Loucy (cell line): ENCODE results near the gene MAN2A2.

Experiments
- H2AFZ ChIP-seq: fragments of 200-600 bp; sonication (generic); 2 replicates; pipeline ENCODE4 v1.6.0; 2016; ENCODE audit warnings: antibody characterized with exemption, mild to moderate bottlenecking, low read length, moderate library complexity
- H3F3A ChIP-seq: fragments of 200-600 bp; 2 replicates; pipeline ENCODE4 v1.6.0; 2016; ENCODE audit warnings: antibody characterized with exemption, low read depth, mild to moderate bottlenecking
- H3K27me3 ChIP-seq: fragments of 200-600 bp; sonication (generic); 2 replicates; pipeline ENCODE4 v1.6.1; 2014; ENCODE audit warnings: low read length, mild to moderate bottlenecking; ENCODE audit not compliant: insufficient read depth, poor library complexity, severe bottlenecking
- H3K36me3 ChIP-seq: fragments of 200-600 bp; sonication (generic); 2 replicates; pipeline ENCODE4 v1.6.1; 2016; ENCODE audit warnings: low read length; ENCODE audit not compliant: insufficient read depth
- H3K4me1 ChIP-seq: fragments of 200-600 bp; sonication (generic); 2 replicates; pipeline ENCODE4 v1.5.1; 2014; ENCODE audit warnings: low read length, mild to moderate bottlenecking; ENCODE audit not compliant: insufficient read depth, poor library complexity, severe bottlenecking
- H3K4me2 ChIP-seq: fragments of 200-600 bp; sonication (generic); 2 replicates; pipeline ENCODE4 v1.6.0; 2014; ENCODE audit warnings: antibody characterized with exemption, low read length, low read depth, mild to moderate bottlenecking; ENCODE audit not compliant: poor library complexity, severe bottlenecking
- H3K4me3 ChIP-seq: fragments of 200-600 bp; sonication (generic); 2 replicates; pipeline ENCODE4 v1.5.1; 2014; ENCODE audit warnings: low read length, mild to moderate bottlenecking, mixed read lengths; ENCODE audit not compliant: poor library complexity, severe bottlenecking
- H3K79me2 ChIP-seq: fragments of 200-600 bp; sonication (generic); 2 replicates; pipeline ENCODE4 v1.6.1; 2014; ENCODE audit warnings: low read length; ENCODE audit not compliant: insufficient read depth
- H3K9ac ChIP-seq: fragments of 200-600 bp; sonication (generic); 2 replicates; pipeline ENCODE4 v1.6.0; 2014; ENCODE audit warnings: mild to moderate bottlenecking, low read depth, low read length, moderate library complexity; ENCODE audit not compliant: poor library complexity, severe bottlenecking
- H3K9me2 ChIP-seq: fragments of 200-600 bp; sonication (generic); replicated peaks from 2 replicates; pipeline ENCODE4 v1.6.1; 2016; ENCODE audit warnings: low read depth, low read length, mixed read lengths
- H3K9me3 ChIP-seq: fragments of 200-600 bp; sonication (generic); 2 replicates; pipeline ENCODE4 v1.6.1; 2014; ENCODE audit warnings: mild to moderate bottlenecking, antibody characterized with exemption, low read length, low read depth; ENCODE audit not compliant: insufficient read depth
- H4K20me1 ChIP-seq: fragments of 200-600 bp; sonication (generic); 2 replicates; pipeline ENCODE4 v1.6.0; 2014; ENCODE audit warnings: antibody characterized with exemption, low read length, mild to moderate bottlenecking; ENCODE audit not compliant: insufficient read depth, poor library complexity, severe bottlenecking
- EZH2phosphoT487 ChIP-seq: fragments of 200-600 bp; IDR thresholded peaks from 2 replicates; pipeline ENCODE4 v1.6.1; 2018; ENCODE audit warnings: antibody characterized with exemption, mild to moderate bottlenecking, moderate library complexity, borderline replicate concordance
- TF ChIP-seq, protein P1 (sequence below): fragments of 200-600 bp; sonication (generic); conservative IDR thresholded peaks from 2 replicates; pipeline ENCODE4 v1.5.1; 2014; ENCODE audit warnings: mild to moderate bottlenecking, antibody characterized with exemption, low read length

MAN2A2 gene

DNA sequence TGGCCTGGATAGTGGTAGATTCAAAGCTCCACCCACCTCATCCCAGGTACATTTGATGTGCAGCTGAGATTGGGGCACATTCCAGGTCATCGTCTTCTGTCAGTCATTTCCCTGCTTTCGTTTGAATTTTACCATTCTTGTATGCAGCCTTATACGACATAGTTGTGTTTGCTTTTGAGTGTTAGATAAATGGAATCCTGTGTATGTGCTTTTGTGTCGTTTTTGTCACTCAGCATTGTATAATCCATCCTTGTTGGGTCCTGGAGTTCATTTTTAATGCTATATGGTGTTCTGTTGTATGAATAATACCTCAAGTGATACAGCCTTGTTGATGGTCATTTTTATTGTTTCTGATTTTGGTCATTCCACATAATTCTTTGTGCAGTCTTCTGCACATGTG, 58.9 kb downstream of the MAN2A2 start:
- Histone ChIP-seq H3K4me2 (peak overlapping the region; percentile 2), H3K27me3 (no peaks in the 10 kb centered on the region), H3K9me3 (no peaks in the 10 kb centered on the region), H3K79me2 (peaks cover 29% of the 10 kb centered on the region), H3K9ac (no peak overlapping the region), H3K9me2 (no peaks in the 10 kb centered on the region), H3K4me3 (no peak overlapping the region), H3F3A (0 out of 2 replicates have a peak, but pooled peaks cover 2% of the 10 kb centered on the region), H2AFZ (no peak overlapping the region), H3K36me3 (peaks cover 52% of the 10 kb centered on the region; the same call in 1 of the 2 replicates), H4K20me1 (no peaks in the 10 kb centered on the region), H3K4me1 (peaks cover 1% of the 10 kb centered on the region)
- TF ChIP-seq, protein P1, sequence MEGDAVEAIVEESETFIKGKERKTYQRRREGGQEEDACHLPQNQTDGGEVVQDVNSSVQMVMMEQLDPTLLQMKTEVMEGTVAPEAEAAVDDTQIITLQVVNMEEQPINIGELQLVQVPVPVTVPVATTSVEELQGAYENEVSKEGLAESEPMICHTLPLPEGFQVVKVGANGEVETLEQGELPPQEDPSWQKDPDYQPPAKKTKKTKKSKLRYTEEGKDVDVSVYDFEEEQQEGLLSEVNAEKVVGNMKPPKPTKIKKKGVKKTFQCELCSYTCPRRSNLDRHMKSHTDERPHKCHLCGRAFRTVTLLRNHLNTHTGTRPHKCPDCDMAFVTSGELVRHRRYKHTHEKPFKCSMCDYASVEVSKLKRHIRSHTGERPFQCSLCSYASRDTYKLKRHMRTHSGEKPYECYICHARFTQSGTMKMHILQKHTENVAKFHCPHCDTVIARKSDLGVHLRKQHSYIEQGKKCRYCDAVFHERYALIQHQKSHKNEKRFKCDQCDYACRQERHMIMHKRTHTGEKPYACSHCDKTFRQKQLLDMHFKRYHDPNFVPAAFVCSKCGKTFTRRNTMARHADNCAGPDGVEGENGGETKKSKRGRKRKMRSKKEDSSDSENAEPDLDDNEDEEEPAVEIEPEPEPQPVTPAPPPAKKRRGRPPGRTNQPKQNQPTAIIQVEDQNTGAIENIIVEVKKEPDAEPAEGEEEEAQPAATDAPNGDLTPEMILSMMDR, result no peak
- no peak for TF ChIP-seq EZH2phosphoT487

DNA sequence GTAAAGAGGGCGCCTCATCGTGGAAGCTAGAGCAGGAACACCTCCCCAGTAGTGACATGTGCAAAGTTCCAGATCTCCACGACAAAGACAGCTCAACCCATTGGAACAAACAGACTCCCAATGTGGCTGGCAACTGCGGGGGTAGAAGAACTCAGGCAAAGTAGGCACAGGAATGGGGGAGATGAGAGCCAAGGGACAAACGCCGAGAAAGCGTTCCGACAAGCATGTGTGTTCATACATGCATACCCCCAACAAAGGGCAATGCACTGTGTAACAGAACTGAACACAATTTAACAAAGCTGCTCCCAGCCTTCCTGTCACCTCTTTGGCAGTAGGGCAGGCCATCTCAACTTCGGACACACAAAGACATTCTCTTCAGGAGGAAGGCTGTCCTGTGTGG, 63.2 kb downstream of the MAN2A2 start:
- Histone ChIP-seq H3K9ac (no peak overlapping the region), H3K4me1 (no peaks in the 10 kb centered on the region), H3K9me2 (no peaks in the 10 kb centered on the region), H3F3A (0 out of 2 replicates have a peak, but pooled peaks cover 2% of the 10 kb centered on the region), H3K27me3 (no peaks in the 10 kb centered on the region), H2AFZ (no peak overlapping the region), H3K4me2 (no peak overlapping the region), H3K4me3 (no peak overlapping the region), H3K79me2 (peaks cover 11% of the 10 kb centered on the region; the same call in 1 of the 2 replicates), H4K20me1 (peaks cover 5% of the 10 kb centered on the region), H3K9me3 (no peaks in the 10 kb centered on the region), H3K36me3 (peaks cover 75% of the 10 kb centered on the region)
- TF ChIP-seq, protein P1, result no peak
- TF ChIP-seq EZH2phosphoT487, result no peak

DNA sequence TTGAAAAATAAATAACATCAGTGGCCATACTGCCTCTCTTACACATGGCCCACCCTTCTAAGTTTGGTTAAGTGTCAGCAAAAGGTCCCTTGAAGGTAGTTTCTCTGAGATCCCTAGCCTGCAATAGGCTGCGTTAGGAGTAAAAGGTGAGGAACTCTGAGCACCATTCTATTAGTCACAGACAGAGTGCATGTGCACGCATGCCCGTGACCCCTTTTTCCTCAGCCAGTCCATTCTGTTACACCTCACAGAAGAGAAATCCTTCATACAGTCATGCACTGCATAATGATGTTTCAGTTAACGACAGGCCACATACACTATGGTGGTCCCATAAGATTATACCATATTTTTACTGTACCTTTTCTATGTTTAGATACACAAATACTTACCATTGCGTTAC, 64.1 kb downstream of the MAN2A2 start:
- Histone ChIP-seq H3K4me2 (no peak overlapping the region), H3K4me3 (no peak overlapping the region), H2AFZ (no peak overlapping the region), H3K79me2 (peaks cover 11% of the 10 kb centered on the region; the same call in 1 of the 2 replicates), H4K20me1 (peaks cover 5% of the 10 kb centered on the region), H3K9ac (no peak overlapping the region), H3K9me2 (no peaks in the 10 kb centered on the region), H3K9me3 (no peaks in the 10 kb centered on the region), H3K4me1 (no peaks in the 10 kb centered on the region), H3K27me3 (no peaks in the 10 kb centered on the region), H3K36me3 (peaks cover 69% of the 10 kb centered on the region), H3F3A (0 out of 2 replicates have a peak, but pooled peaks cover 2% of the 10 kb centered on the region)
- TF ChIP-seq EZH2phosphoT487, result no peak
- TF ChIP-seq, protein P1, result no peak
